ENCODE data around the gene HSPBAP1.

DNA sequence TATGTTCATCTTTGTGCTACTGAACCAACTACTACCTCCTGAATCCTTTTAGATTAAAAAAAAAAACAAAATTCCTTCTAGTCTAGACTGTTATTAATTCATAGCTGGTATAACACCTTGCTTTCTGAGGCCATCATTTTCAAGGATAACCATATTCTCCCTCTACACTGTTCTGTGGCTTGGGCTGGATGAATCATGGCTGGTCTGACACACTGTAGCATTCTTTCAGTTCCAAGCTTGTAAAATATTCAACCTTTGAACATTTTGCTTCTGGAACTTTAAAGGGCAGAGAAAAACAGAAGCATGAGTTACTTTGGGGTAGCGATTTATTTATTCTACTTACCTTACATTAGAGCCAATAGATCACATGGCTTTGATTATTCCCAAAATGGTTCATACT lies 7.6 kb downstream of the HSPBAP1 start:
- TF ChIP-seq, protein P1, sequence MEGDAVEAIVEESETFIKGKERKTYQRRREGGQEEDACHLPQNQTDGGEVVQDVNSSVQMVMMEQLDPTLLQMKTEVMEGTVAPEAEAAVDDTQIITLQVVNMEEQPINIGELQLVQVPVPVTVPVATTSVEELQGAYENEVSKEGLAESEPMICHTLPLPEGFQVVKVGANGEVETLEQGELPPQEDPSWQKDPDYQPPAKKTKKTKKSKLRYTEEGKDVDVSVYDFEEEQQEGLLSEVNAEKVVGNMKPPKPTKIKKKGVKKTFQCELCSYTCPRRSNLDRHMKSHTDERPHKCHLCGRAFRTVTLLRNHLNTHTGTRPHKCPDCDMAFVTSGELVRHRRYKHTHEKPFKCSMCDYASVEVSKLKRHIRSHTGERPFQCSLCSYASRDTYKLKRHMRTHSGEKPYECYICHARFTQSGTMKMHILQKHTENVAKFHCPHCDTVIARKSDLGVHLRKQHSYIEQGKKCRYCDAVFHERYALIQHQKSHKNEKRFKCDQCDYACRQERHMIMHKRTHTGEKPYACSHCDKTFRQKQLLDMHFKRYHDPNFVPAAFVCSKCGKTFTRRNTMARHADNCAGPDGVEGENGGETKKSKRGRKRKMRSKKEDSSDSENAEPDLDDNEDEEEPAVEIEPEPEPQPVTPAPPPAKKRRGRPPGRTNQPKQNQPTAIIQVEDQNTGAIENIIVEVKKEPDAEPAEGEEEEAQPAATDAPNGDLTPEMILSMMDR (IDR thresholded peaks at IDR 0.05) = no peak
- no peak for TF ChIP-seq POLR2A (IDR thresholded peaks at IDR 0.05)

Measured in ovary (tissue), 3 donors.